Gastroesophageal sphincter (tissue), 3 donors: ENCODE data around the gene RAPGEF1.

ENCODE experiments used
- EP300 ChIP-seq: sonication (generic); formaldehyde crosslinking; IDR thresholded peaks from one replicate; pipeline ENCODE4 v1.6.1; 2017; ENCODE audit warnings: antibody characterized with exemption, mild to moderate bottlenecking
- POLR2A ChIP-seq, 2 donors: fragments of 450-650 bp; IDR thresholded peaks; one replicate each; pipeline ENCODE4 v1.6.1; 2017; ENCODE audit warnings: antibody characterized with exemption in 2 of 2, mild to moderate bottlenecking in 2 of 2, moderate library complexity in 1 of 2
- TF ChIP-seq, protein P1 (sequence below), 4 experiments: fragments of 200-600 bp in 2 of 4; fragments of 450-650 bp in 2 of 4; sonication (generic) in 1 of 4; IDR thresholded peaks; one replicate each; pipeline ENCODE4 v1.5.1; 2017 to 2019; ENCODE audit warnings: antibody characterized with exemption in 4 of 4, mild to moderate bottlenecking in 2 of 4, moderate library complexity in 2 of 4

DNA sequence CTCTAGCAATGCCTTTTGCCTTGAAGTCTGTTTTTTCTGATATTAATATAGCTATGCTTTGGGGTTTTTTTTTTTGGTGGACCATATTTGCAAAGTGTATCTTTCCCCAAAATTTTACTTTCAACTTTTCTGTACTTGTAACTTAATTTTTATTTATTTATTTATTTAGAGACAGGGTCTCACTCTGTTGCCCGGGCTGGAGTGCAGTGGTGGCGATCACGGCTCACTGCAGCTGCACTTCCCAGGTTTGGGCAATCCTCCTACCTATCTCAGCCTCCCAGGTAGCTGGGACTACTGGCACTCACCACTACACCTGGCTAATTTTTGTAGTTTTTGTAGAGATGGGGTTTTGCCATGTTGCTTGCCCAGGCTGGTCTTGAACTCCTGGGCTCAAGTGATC, 173.7 kb downstream of the RAPGEF1 start:
- TF ChIP-seq POLR2A (IDR thresholded peaks at IDR 0.05) (no peak), EP300 (no peak)
- TF ChIP-seq, protein P1, sequence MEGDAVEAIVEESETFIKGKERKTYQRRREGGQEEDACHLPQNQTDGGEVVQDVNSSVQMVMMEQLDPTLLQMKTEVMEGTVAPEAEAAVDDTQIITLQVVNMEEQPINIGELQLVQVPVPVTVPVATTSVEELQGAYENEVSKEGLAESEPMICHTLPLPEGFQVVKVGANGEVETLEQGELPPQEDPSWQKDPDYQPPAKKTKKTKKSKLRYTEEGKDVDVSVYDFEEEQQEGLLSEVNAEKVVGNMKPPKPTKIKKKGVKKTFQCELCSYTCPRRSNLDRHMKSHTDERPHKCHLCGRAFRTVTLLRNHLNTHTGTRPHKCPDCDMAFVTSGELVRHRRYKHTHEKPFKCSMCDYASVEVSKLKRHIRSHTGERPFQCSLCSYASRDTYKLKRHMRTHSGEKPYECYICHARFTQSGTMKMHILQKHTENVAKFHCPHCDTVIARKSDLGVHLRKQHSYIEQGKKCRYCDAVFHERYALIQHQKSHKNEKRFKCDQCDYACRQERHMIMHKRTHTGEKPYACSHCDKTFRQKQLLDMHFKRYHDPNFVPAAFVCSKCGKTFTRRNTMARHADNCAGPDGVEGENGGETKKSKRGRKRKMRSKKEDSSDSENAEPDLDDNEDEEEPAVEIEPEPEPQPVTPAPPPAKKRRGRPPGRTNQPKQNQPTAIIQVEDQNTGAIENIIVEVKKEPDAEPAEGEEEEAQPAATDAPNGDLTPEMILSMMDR (IDR thresholded peaks at IDR 0.05) = no peak
